GM21423 (cell line): ENCODE data around the gene CCDC15.
A peak's percentile ranks its signal among the peaks of the same experiment; 100 is the strongest.

Source experiments
- ATAC-seq: cut with Tn5 transposase; IDR thresholded peaks from one replicate; pipeline ENCODE4 v1.9.1; 2021; ENCODE audit warnings: mild to moderate bottlenecking, moderate library complexity; ENCODE audit not compliant: unreplicated experiment

Gene CCDC15

GRCh38 chr11:125063429-125064043, 109.5 kb downstream of the CCDC15 start:
- ATAC-seq = peak; percentile 26

- ATAC-seq = no peak
Measured at GRCh38 chr11:125064070-125064469, 110.1 kb downstream of the CCDC15 start.

GRCh38 chr11:125068368-125068767, 114.4 kb downstream of the CCDC15 start:
- ATAC-seq = no peak

GRCh38 chr11:125069008-125069407, 115.0 kb downstream of the CCDC15 start:
- ATAC-seq = no peak

GRCh38 chr11:125069796-125070195, 115.8 kb downstream of the CCDC15 start:
- no peak for ATAC-seq

- peak; percentile 74 for ATAC-seq
Measured at GRCh38 chr11:125070699-125071254, 116.8 kb downstream of the CCDC15 start.

- ATAC-seq = no peak
Measured at GRCh38 chr11:125071435-125071834, 117.4 kb downstream of the CCDC15 start.

GRCh38 chr11:125071846-125072217, 117.8 kb downstream of the CCDC15 start:
- ATAC-seq = no peak

GRCh38 chr11:125072218-125072960, 118.4 kb downstream of the CCDC15 start:
- ATAC-seq = peak; percentile 75

GRCh38 chr11:125072961-125073590, 119.1 kb downstream of the CCDC15 start:
- no peak for ATAC-seq

GRCh38 chr11:125073616-125074483, 119.8 kb downstream of the CCDC15 start:
- ATAC-seq = no peak

- ATAC-seq = no peak
Measured at GRCh38 chr11:125074511-125075241, 120.7 kb downstream of the CCDC15 start.

GRCh38 chr11:125075242-125075625, 121.2 kb downstream of the CCDC15 start:
- no peak for ATAC-seq

- no peak for ATAC-seq
Measured at GRCh38 chr11:125075900-125076317, 121.9 kb downstream of the CCDC15 start.

GRCh38 chr11:125076378-125076945, 122.5 kb downstream of the CCDC15 start:
- no peak for ATAC-seq

- ATAC-seq = no peak
Measured at GRCh38 chr11:125078016-125078415, 124.0 kb downstream of the CCDC15 start.

GRCh38 chr11:125078516-125079140, 124.6 kb downstream of the CCDC15 start:
- no peak for ATAC-seq

GRCh38 chr11:125079151-125079877, 125.3 kb downstream of the CCDC15 start:
- no peak for ATAC-seq
